Renal pelvis (tissue), 4 donors: Measurements from ENCODE around the gene CCNG2. TPM values are rescaled to one million over a fixed set of nuclear protein-coding genes. Genes with fewer than 3 reads are reported as not detected.

Source experiments
- DNase-seq: peaks from one replicate; pipeline ENCODE4 v3.0.0-alpha.2; 2013
- polyA plus RNA-seq, 3 donors: library from polyadenylated mRNA; unstranded; fragments of 120-200 nt; gene quantifications; one replicate each; pipeline ENCODE4 v1.2.1, GENCODE V29; 2013; ENCODE audit not compliant: insufficient read length in 3 of 3

CCNG2 gene
- polyA plus RNA-seq, 3 donors = 120 to 155 (median 144) TPM

GRCh38 chr4:77141964-77142645 is 14.9 kb upstream of the CCNG2 start:
- DNase-seq = no peak

GRCh38 chr4:77142646-77143028 is 14.4 kb upstream of the CCNG2 start:
- no peak for DNase-seq

- DNase-seq = no peak
Observed at GRCh38 chr4:77143091-77143490, 13.9 kb upstream of the CCNG2 start.

DNA sequence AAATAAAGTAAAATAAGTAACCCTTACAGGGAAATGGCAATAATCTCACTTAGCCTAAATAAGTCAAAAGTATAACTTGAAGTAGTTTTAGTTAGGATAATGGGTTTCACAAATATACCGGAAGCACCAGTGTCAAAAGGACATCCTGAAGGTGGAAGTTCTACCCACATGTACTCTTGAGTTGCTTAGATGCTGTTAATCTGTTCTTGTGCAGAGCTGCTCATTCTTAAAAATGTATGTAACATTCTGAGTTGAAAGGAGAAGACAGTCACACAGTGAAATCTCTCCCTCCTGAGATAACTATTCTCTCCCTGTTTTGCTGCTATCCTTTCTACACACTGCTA is 11.2 kb upstream of the CCNG2 start:
- DNase-seq = no peak

GRCh38 chr4:77146186-77147078 is 10.6 kb upstream of the CCNG2 start:
- DNase-seq = no peak

- DNase-seq = no peak
Observed at GRCh38 chr4:77147079-77147782, 9.8 kb upstream of the CCNG2 start.

GRCh38 chr4:77148078-77148477 is 8.9 kb upstream of the CCNG2 start:
- DNase-seq = no peak

- no peak for DNase-seq
Observed at GRCh38 chr4:77149789-77150188, 7.2 kb upstream of the CCNG2 start.

DNA sequence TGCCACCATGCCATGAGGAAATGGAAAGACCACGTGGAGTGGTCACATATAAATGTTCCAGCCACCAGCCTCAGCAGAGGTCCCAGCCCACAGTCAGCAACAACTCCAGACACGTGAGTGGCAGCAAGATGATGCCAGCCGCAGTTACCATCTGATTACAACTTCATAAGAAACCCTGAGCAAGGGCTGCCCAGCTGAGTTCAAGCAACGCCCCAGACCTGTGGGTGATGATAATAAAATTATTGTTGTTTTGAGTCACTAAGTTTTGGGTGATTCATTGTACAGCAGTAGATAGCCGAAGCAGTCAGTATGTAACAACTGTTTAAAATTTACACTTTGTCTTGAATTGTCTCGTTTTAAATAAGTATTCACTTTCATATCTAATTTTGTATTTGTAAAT is 5.8 kb upstream of the CCNG2 start:
- no peak for DNase-seq

DNA sequence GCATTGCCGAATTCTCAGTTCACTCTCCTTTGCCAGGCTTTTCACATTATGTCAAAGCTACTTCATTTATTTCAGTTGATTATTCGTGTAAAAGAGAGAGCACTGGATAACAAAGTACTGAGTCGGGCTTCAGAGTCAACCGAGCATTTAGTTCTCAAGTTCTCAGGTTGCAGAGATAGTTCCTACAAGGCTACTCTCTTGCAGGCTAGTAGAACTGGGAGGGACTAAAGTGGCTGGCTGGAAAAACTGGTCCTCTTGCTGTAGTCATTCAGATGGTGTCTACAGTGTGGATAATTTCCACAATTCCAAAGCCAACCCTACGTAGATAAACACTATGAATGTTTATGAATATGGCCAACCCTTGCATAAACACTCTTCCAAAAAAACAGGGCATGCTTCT is 4.6 kb upstream of the CCNG2 start:
- DNase-seq = peak; percentile 42

- DNase-seq = no peak
Observed at GRCh38 chr4:77153006-77153405, 4.0 kb upstream of the CCNG2 start.

DNA sequence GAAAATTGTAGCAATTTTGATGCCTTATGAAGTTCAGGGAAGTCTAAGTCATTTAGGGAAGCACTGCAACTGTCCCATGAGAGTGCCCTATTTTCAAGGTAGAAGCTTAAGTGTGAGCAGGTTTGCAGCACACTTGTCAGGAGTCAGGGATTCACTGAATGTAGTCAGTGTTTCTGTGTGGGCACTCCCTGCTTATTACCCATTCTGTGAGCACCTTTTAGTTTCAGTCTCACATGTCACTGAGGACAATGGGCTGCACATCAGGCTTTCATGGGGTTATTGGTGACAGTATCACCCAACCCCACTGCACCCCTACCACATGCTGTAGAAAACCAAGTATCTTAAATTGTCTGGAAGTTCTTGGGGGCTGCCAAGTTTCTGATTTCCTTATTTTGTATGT is 2.9 kb upstream of the CCNG2 start:
- DNase-seq = no peak

GRCh38 chr4:77154761-77155499 is 2.1 kb upstream of the CCNG2 start:
- DNase-seq = no peak

GRCh38 chr4:77155631-77156452 is 1.2 kb upstream of the CCNG2 start:
- no peak for DNase-seq

GRCh38 chr4:77156533-77156911 is 485 bp upstream of the CCNG2 start:
- peak; percentile 100 for DNase-seq

GRCh38 chr4:77157859-77158486 is 966 bp downstream of the CCNG2 start:
- DNase-seq = peak; percentile 91

DNA sequence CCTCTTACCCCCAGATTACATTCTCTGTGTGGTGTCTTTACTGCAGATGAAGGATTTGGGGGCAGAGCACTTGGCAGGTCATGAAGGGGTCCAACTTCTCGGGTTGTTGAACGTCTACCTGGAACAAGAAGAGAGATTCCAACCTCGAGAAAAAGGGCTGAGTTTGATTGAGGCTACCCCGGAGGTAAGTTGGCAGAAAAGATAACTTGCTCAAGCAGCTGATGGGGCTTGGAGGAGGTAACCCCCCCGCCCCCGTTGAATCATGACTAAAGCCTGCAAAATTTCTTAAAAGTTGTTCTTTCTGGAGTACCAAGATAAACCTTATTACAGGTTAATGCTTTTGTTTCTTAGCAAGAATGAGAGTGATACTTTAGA is 1.5 kb downstream of the CCNG2 start:
- no peak for DNase-seq

GRCh38 chr4:77159806-77160205 is 2.8 kb downstream of the CCNG2 start:
- no peak for DNase-seq

DNA sequence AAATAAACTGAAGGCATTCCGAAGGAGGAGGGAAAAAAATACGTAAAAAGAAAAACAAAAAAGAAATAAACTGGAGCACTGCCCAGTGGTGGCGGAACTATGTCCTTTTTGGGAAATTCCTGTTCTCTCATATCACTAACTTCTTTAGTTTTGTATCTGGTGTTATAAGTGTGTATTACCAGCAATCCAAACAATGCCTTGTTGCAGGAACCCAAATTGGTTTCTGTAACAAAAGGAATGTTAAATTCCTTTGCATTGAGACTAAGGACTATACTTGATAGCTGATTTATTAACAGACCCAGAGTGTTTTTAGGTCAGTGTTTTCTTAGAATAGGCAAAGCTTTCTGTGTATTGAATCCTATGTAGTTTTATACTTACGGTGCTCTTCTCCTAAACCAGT is 6.6 kb downstream of the CCNG2 start:
- DNase-seq = no peak

DNA sequence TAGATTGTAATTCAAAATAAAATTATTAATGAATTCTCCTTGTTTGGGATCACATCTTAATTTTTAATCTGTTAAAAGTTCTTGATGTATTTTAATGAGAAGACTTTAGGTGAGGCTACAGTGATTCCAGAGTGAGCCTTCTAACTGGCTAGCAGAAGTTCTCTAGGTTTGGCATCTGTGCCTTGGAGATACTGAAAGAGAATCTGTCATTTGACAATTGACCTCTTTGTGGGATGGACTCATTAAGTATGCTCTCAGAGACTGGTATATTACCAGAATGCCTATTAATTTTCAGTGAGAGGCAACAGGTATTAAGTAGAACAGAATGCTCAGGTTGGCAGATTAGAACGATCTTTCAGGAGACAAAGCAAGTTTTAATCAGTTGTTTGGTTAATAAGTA is 10.2 kb downstream of the CCNG2 start:
- DNase-seq = no peak

DNA sequence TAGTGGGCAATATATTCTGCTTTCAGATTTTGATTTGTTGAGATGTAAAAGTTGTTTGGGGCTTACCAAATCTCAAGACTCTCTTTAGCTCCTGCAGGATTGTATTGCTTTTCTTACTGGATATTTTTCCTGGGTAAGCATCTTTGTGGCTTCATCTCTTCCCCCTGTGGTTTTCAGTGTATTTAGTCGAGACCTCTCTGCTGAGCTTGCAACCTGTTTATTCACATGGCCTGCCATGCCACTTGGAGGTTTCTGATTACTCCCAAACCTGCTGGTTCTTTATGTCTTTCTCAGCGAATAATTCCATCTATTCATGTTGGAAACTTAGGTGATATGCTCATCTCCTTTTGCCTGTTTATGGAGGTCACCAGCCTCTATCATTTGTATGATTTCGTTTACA is 10.9 kb downstream of the CCNG2 start:
- DNase-seq = no peak
